GM13976 (cell line): Measurements from ENCODE around the gene IFNGR2.
"Not testable (repeated sequence)": the region's sequence is repeated elsewhere in the genome, so short reads cannot be mapped to it uniquely, and the experiment has no call there.

Source experiments
- DNase-seq: peaks from one replicate; pipeline ENCODE4 v3.0.0; 2012; ENCODE audit warnings: low spot score
- CTCF ChIP-seq: IDR thresholded peaks from 2 replicates; pipeline ENCODE4 v1.5.1; 2012; ENCODE audit warnings: borderline replicate concordance, mild to moderate bottlenecking; ENCODE audit not compliant: insufficient read depth; ENCODE audit errors: extremely low read depth, missing control alignments, control extremely low read depth
- in situ Hi-C: fragments of 300-500 bp; cut with MboI; formaldehyde crosslinking; loops from one replicate; pipeline ENCODE4 v1.12.0; 2022; ENCODE audit warnings: low sequenced_read_pairs, mixed read lengths, inconsistent platforms; ENCODE audit not compliant: unreplicated experiment

IFNGR2 gene

GRCh38 chr21:33455686-33456446, 52.7 kb downstream of the IFNGR2 start:
- no peak for TF ChIP-seq CTCF
- DNase-seq = no peak
- in situ Hi-C loops = no loop called here

GRCh38 chr21:33458861-33459260, 55.6 kb downstream of the IFNGR2 start:
- in situ Hi-C loops = no loop called here
- no peak for DNase-seq
- no peak for TF ChIP-seq CTCF

- no peak for DNase-seq
- TF ChIP-seq CTCF = no peak
- in situ Hi-C loops = no loop called here
These were observed 58.5 kb downstream of the IFNGR2 start for GRCh38 chr21:33461538-33462250.

- in situ Hi-C loops, DNase-seq: not testable (repeated sequence)
These were observed 66.0 kb downstream of the IFNGR2 start for GRCh38 chr21:33469183-33469582.

GRCh38 chr21:33470701-33471100, 67.5 kb downstream of the IFNGR2 start:
- DNase-seq = no peak
- in situ Hi-C loops = no loop called here
- no peak for TF ChIP-seq CTCF

- no peak for DNase-seq
- in situ Hi-C loops = no loop called here
These were observed 70.1 kb downstream of the IFNGR2 start for GRCh38 chr21:33473344-33473743.

More at GRCh38 chr21:33473344-33473743, 70.1 kb downstream of the IFNGR2 start:
- no peak for TF ChIP-seq CTCF
